Fibroblast of skin of left biceps (primary cell): Measurements from ENCODE around the gene SOX18.

ENCODE experiments used
- DNase-seq, 2 experiments: peaks; one replicate each; pipeline ENCODE4 v3.0.0-alpha.2; 2013; ENCODE audit warnings: low read depth in 2 of 2

The SOX18 gene

GRCh38 chr20:64080813-64081623 lies 31.6 kb upstream of the SOX18 start:
- DNase-seq = no peak

GRCh38 chr20:64080013-64080812 lies 30.8 kb upstream of the SOX18 start, which contains the start of gene OPRL1:
Gene OPRL1, plus strand, starts transcription at chr20:64080082. Its CDS starts 12,639 bp downstream, at chr20:64092721.
- DNase-seq = no peak

- peak in 1 of 2 experiments; percentile 20 for DNase-seq
Measured at GRCh38 chr20:64079273-64080012, 30.0 kb upstream of the SOX18 start, which contains the start of gene RGS19. Gene RGS19, minus strand, starts transcription at chr20:64079518. Its CDS starts 2,632 bp downstream, at chr20:64076886.

- no peak for DNase-seq
Measured at GRCh38 chr20:64078934-64079272, 29.5 kb upstream of the SOX18 start.

- DNase-seq = no peak
Measured at GRCh38 chr20:64077876-64078551, 28.6 kb upstream of the SOX18 start.

GRCh38 chr20:64077541-64077875 lies 28.1 kb upstream of the SOX18 start:
- DNase-seq = no peak

GRCh38 chr20:64077094-64077493 lies 27.7 kb upstream of the SOX18 start:
- DNase-seq = no peak

- no peak for DNase-seq
Measured at GRCh38 chr20:64076061-64076997, 26.9 kb upstream of the SOX18 start.

GRCh38 chr20:64075556-64075955 lies 26.1 kb upstream of the SOX18 start:
- DNase-seq = no peak

GRCh38 chr20:64074963-64075362 lies 25.5 kb upstream of the SOX18 start:
- DNase-seq = no peak

- no peak for DNase-seq
Measured at GRCh38 chr20:64074184-64074789, 24.8 kb upstream of the SOX18 start.

GRCh38 chr20:64073476-64074183 lies 24.2 kb upstream of the SOX18 start:
- DNase-seq = no peak

GRCh38 chr20:64072498-64073063 lies 23.1 kb upstream of the SOX18 start:
- no peak for DNase-seq

GRCh38 chr20:64071341-64072332 lies 22.2 kb upstream of the SOX18 start:
- DNase-seq = no peak

- no peak for DNase-seq
Measured at GRCh38 chr20:64070244-64070993, 21.0 kb upstream of the SOX18 start.

- no peak for DNase-seq
Measured at GRCh38 chr20:64069614-64070243, 20.3 kb upstream of the SOX18 start.

- no peak for DNase-seq
Measured at GRCh38 chr20:64069209-64069613, 19.8 kb upstream of the SOX18 start.
